HepG2 (cell line): Measurements from ENCODE around the gene SELENOH. TPM values are rescaled to one million over a fixed set of nuclear protein-coding genes. Genes with fewer than 3 reads are reported as not detected.
A peak's percentile ranks its signal among the peaks of the same experiment; 100 is the strongest.

Experiments used
- CREM ChIP-seq, 2 experiments: sonication (generic) in 1 of 2; formaldehyde crosslinking in 1 of 2; IDR thresholded peaks; 2 replicates each; pipeline versions ENCODE4 v1.4.0 to v1.6.1; 2016 to 2020; ENCODE audit warnings: antibody characterized with exemption in 1 of 2, mild to moderate bottlenecking in 1 of 2, missing genetic modification reagents in 1 of 2
- DBP ChIP-seq: sonication (generic); formaldehyde crosslinking; IDR thresholded peaks from 2 replicates; pipeline ENCODE4 v1.4.0; 2020; ENCODE audit warnings: missing genetic modification reagents; ENCODE audit errors: not compliant biosample characterization
- ETV6 ChIP-seq: sonication (generic); formaldehyde crosslinking; conservative IDR thresholded peaks from 2 replicates; pipeline ENCODE4 v1.4.0; 2020; ENCODE audit warnings: missing genetic modification reagents
- FOSL2 ChIP-seq: sonication (generic); formaldehyde crosslinking; IDR thresholded peaks from 2 replicates; pipeline ENCODE4 v1.4.0; 2020; ENCODE audit warnings: missing genetic modification reagents
- HOXA9 ChIP-seq: sonication (generic); formaldehyde crosslinking; IDR thresholded peaks from 2 replicates; pipeline ENCODE4 v1.8.1; 2022; ENCODE audit warnings: missing genetic modification reagents, mild to moderate bottlenecking, moderate library complexity, borderline replicate concordance
- MIER3 ChIP-seq: IDR thresholded peaks from 2 replicates; pipeline ENCODE4 v1.6.1; 2016; ENCODE audit warnings: missing compliant biosample characterization, borderline replicate concordance
- PAX8 ChIP-seq: sonication (generic); formaldehyde crosslinking; IDR thresholded peaks from 2 replicates; pipeline ENCODE4 v1.8.0; 2022; ENCODE audit warnings: mild to moderate bottlenecking, missing genetic modification reagents, borderline replicate concordance
- PBX3 ChIP-seq: sonication (generic); formaldehyde crosslinking; IDR thresholded peaks from 2 replicates; pipeline ENCODE4 v1.8.1; 2023; ENCODE audit warnings: missing genetic modification reagents, inconsistent platforms, borderline replicate concordance
- PLSCR1 ChIP-seq: sonication (generic); formaldehyde crosslinking; IDR thresholded peaks from 2 replicates; pipeline ENCODE4 v1.5.0; 2020; ENCODE audit warnings: missing genetic modification reagents, mild to moderate bottlenecking, borderline replicate concordance
- RCOR2 ChIP-seq: IDR thresholded peaks from 2 replicates; pipeline ENCODE4 v1.6.1; 2016; ENCODE audit warnings: missing biosample characterization, missing genetic modification reagents
- SETDB1 ChIP-seq: sonication (generic); formaldehyde crosslinking; IDR thresholded peaks from 2 replicates; pipeline ENCODE4 v1.5.1; 2020; ENCODE audit warnings: missing genetic modification reagents, mild to moderate bottlenecking, borderline replicate concordance
- TRIM22 ChIP-seq: fragments of 450-650 bp; IDR thresholded peaks from 2 replicates; pipeline ENCODE4 v1.6.1; 2017
- ZNF207 ChIP-seq: fragments of 450-650 bp; IDR thresholded peaks from 2 replicates; pipeline ENCODE4 v1.6.1; 2016; ENCODE audit warnings: antibody characterized with exemption, borderline replicate concordance
- ZNF569 ChIP-seq: sonication (generic); formaldehyde crosslinking; IDR thresholded peaks from 2 replicates; pipeline ENCODE4 v1.5.0; 2020; ENCODE audit warnings: mild to moderate bottlenecking, missing genetic modification reagents, moderate library complexity, borderline replicate concordance
- ZNF615 ChIP-seq: sonication (generic); formaldehyde crosslinking; IDR thresholded peaks from 2 replicates; pipeline ENCODE4 v1.5.0; 2020; ENCODE audit warnings: mild to moderate bottlenecking, missing genetic modification reagents, borderline replicate concordance
- polyA plus RNA-seq, 8 experiments: library from polyadenylated mRNA; depleted of rRNA in 3 of 8; stranded (reverse) in 7 of 8; unstranded in 1 of 8; fragments of >200 nt; fragmentation: Illumina TruSeq in 4 of 8; extraction: Trizol in 4 of 8; gene quantifications; 2 replicates each; pipeline versions ENCODE4 v1.2.1 to v1.2.3, GENCODE V29; 2011 to 2016; ENCODE audit warnings: low read depth in 4 of 8, missing spikeins in 1 of 8, mixed read lengths in 1 of 8; ENCODE audit not compliant: insufficient read depth in 1 of 8
- total RNA-seq, 5 experiments: library from RNA; depleted of rRNA; stranded (reverse); fragments of >200 nt; fragmentation: Illumina TruSeq; extraction: Trizol; gene quantifications; 2 replicates each; pipeline ENCODE4 v1.2.3, GENCODE V29; 2016; ENCODE audit warnings: low read depth in 1 of 5
- TF ChIP-seq, protein P1 (sequence below), 2 experiments: fragments of 450-650 bp in 1 of 2; sonication (generic) in 1 of 2; formaldehyde crosslinking; IDR thresholded peaks; 2 replicates each; pipeline versions ENCODE4 v1.5.0 to v1.8.0; 2020 to 2022; ENCODE audit warnings: mild to moderate bottlenecking in 1 of 2, missing genetic modification reagents in 1 of 2
- TF ChIP-seq, protein P2 (sequence below): sonication (generic); formaldehyde crosslinking; IDR thresholded peaks from 2 replicates; pipeline ENCODE4 v1.4.0; 2020; ENCODE audit warnings: missing genetic modification reagents, borderline replicate concordance

SELENOH gene
- total and polyA plus RNA-seq, 2 of the 13 experiments (the other 11 are each of a cell fraction or from before 2014, with no cell fraction given) = 27.2 to 77.4 TPM

GRCh38 chr11:57712256-57713150 is 28.8 kb upstream of the SELENOH start, which contains the start of gene TMX2 (continued):
- TF ChIP-seq, protein P1, sequence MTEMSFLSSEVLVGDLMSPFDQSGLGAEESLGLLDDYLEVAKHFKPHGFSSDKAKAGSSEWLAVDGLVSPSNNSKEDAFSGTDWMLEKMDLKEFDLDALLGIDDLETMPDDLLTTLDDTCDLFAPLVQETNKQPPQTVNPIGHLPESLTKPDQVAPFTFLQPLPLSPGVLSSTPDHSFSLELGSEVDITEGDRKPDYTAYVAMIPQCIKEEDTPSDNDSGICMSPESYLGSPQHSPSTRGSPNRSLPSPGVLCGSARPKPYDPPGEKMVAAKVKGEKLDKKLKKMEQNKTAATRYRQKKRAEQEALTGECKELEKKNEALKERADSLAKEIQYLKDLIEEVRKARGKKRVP (CRISPR knock-in tag; IDR thresholded peaks at IDR 0.05) = no peak
- TF ChIP-seq DBP = peak; percentile 42
- TF ChIP-seq ETV6 = no peak
- TF ChIP-seq TRIM22 = no peak
- TF ChIP-seq MIER3 (CRISPR knock-in tag) = no peak
- no peak for TF ChIP-seq PAX8 (CRISPR knock-in tag)
- no peak for TF ChIP-seq ZNF569
- TF ChIP-seq HOXA9 (CRISPR knock-in tag) = no peak
- no peak for TF ChIP-seq FOSL2 (CRISPR knock-in tag)
- TF ChIP-seq SETDB1 (CRISPR knock-in tag) = no peak
- TF ChIP-seq, protein P2, sequence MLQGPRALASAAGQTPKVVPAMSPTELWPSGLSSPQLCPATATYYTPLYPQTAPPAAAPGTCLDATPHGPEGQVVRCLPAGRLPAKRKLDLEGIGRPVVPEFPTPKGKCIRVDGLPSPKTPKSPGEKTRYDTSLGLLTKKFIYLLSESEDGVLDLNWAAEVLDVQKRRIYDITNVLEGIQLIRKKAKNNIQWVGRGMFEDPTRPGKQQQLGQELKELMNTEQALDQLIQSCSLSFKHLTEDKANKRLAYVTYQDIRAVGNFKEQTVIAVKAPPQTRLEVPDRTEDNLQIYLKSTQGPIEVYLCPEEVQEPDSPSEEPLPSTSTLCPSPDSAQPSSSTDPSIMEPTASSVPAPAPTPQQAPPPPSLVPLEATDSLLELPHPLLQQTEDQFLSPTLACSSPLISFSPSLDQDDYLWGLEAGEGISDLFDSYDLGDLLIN (CRISPR knock-in tag) = no peak
- no peak for TF ChIP-seq RCOR2 (CRISPR knock-in tag)
- no peak for TF ChIP-seq PBX3
- TF ChIP-seq ZNF207 = no peak
- no peak for TF ChIP-seq PLSCR1 (CRISPR knock-in tag)
- 0 out of 2 replicates have a peak, but pooled peaks have one; percentile 38 for TF ChIP-seq ZNF615 (CRISPR knock-in tag)
- peak; percentile 97 for TF ChIP-seq CREM (IDR thresholded peaks at IDR 0.05)
- TF ChIP-seq CREM (CRISPR knock-in tag; IDR thresholded peaks at IDR 0.05) = no peak
